Measurements from ENCODE around the gene PRPF6.

PRPF6 gene

GRCh38 chr20:64021124-64021975, 40.4 kb downstream of the PRPF6 start:
- no peak for DNase-seq

- DNase-seq = no peak
Measured at GRCh38 chr20:64022671-64023360, 41.9 kb downstream of the PRPF6 start.

- DNase-seq = no peak
Measured at GRCh38 chr20:64023361-64024140, 42.6 kb downstream of the PRPF6 start.

- DNase-seq = no peak
Measured at GRCh38 chr20:64024141-64024990, 43.4 kb downstream of the PRPF6 start.

- no peak for DNase-seq
Measured at GRCh38 chr20:64025101-64025825, 44.3 kb downstream of the PRPF6 start.

GRCh38 chr20:64025826-64026412, 45.0 kb downstream of the PRPF6 start:
- no peak for DNase-seq

GRCh38 chr20:64027981-64028685, 47.2 kb downstream of the PRPF6 start:
- no peak for DNase-seq

GRCh38 chr20:64029293-64030117, 48.6 kb downstream of the PRPF6 start:
- no peak for DNase-seq

GRCh38 chr20:64030371-64031134, 49.6 kb downstream of the PRPF6 start:
- no peak for DNase-seq

- DNase-seq = no peak
Measured at GRCh38 chr20:64031822-64032314, 50.9 kb downstream of the PRPF6 start.

- no peak for DNase-seq
Measured at GRCh38 chr20:64032706-64033624, 52.0 kb downstream of the PRPF6 start.

- no peak for DNase-seq
Measured at GRCh38 chr20:64033981-64034493, 53.1 kb downstream of the PRPF6 start.

GRCh38 chr20:64035066-64035932, 54.4 kb downstream of the PRPF6 start:
- DNase-seq = no peak

GRCh38 chr20:64035933-64036345, 55.0 kb downstream of the PRPF6 start, which contains the start of gene C20orf204:
C20orf204 (plus strand) TSS chr20:64036182; CDS start chr20:64036324, 142 bp downstream.
- no peak for DNase-seq

GRCh38 chr20:64036346-64037198, 55.6 kb downstream of the PRPF6 start:
- DNase-seq = no peak

All from RPMI8226 (cell line).